Renal pelvis (tissue), 4 donors: ENCODE measurements around the gene FUT4. TPM values are rescaled to one million over a fixed set of nuclear protein-coding genes. Genes with fewer than 3 reads are reported as not detected.
"Not testable (repeated sequence)": the region's sequence is repeated elsewhere in the genome, so short reads cannot be mapped to it uniquely, and the experiment has no call there.

Experiments
- DNase-seq: peaks from one replicate; pipeline ENCODE4 v3.0.0-alpha.2; 2013
- polyA plus RNA-seq, 3 donors: library from polyadenylated mRNA; unstranded; fragments of 120-200 nt; gene quantifications; one replicate each; pipeline ENCODE4 v1.2.1, GENCODE V29; 2013; ENCODE audit not compliant: insufficient read length in 3 of 3

FUT4 gene
- polyA plus RNA-seq, 3 donors: 5.4 to 6.6 (median 5.6) TPM

DNA sequence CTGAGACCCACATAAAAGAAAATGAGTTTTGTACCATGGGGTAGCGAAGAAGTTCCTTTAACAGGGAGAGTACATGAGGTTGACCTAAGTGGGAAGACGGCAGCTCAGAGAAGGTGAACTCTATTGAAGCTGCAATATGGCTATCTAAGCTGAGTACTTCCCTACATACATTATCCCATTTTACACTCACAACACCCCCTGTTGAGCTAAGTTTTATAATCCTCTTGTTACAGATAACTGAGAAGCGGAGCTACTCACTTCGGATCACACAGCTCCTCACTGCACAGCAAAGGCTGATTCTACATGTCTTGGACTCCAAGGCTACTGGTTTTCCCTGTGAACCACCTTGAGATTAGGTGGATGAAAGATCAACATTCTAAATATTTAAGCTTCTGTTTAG is 15.2 kb downstream of the FUT4 start:
- DNase-seq: no peak

DNA sequence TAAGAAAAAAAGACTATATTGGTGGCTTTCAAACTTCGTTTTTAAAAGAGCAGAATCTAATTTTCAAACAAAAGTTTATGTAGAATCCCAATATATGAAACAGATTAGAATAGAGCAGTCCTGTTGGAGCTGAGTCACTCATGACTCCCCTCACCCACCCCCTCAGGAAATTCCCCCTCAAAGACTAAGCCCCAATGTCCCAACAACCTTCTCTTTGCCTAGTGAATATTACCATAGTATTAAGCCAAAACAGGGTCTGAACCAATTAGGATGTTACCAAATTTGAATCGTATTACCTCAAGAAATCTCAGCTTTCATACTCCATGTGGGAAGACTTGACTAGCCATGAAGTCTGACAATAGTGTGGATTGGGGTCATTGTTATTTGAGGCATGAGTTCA is 15.6 kb downstream of the FUT4 start:
- no peak for DNase-seq

DNA sequence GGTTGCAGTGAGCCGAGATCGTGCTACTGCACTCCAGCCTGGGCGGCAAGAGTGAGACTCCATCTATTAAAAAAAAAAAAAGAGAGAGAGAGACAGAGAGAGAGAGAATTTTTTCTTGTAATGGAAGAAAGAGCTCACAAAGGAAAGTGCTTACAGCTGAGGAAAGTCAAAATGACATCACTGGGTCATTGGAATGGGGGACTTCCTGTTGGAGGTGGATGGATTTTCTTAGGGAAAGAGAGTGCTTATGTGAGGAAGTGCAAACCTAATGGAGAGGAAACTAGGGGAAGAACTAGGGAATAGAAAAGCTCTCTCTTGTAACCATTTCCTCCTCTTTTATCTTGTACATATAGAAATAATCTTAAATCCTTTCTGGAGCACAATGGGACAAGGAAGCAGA is 17.1 kb downstream of the FUT4 start:
- no peak for DNase-seq

DNA sequence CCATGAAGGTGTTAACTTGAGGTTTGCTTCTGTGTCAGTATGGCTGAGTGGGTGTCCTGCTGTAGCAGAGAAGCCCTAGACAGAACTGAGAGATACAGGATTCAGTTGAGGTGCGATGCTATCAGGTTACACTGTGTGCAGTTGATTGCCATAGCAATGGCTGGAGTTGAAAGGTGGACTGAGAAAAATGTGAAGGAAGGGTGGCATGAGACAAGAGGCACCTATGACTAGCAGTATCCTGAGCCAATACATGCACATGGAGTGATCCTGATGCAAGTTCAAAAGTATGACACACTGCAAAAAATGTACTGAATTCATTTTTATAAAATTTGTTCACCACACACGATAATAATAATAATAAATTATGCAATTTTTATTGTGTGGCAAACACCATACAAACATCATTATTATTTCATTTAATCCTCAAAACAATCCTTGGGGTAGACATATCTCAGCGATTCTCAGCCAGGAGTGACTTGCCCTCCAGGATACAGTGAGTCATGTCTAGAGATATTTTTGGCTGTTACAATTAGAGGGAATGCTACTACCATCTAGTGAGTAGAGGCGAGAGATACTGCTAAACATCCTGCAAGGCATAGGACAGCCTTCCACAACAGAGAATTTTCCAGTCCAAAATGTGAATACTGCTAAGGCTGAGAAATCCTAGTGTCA is 19.6 kb downstream of the FUT4 start:
- DNase-seq: no peak

DNA sequence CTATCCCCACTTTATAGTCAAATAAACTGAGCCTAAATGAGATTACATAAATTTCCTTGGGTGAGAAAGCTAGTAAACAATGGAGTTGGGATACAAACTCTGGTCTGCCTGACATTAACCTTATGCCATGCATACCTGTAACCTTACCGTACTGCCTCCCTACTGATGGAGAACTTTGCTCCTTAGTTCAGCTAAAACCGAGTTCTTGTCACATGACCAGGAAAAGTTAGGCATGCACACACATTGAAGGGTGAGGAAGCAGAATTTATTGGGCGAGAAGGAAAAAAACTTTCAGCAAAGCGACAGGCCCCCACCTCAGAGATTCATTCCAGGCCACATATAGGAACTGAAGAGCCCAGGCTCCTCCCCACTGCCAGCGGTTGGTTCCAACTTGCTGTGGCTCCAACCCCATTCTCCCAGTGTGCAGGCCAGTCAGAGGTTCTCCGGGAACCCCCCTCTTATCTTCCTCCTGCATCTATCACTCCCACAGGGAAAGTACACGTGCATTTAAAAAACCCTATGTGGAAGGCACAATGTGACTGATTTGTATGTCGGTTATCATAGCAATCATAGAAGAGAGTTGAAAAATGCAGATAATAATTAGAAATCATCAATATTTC is 20.2 kb downstream of the FUT4 start:
- no peak for DNase-seq

DNA sequence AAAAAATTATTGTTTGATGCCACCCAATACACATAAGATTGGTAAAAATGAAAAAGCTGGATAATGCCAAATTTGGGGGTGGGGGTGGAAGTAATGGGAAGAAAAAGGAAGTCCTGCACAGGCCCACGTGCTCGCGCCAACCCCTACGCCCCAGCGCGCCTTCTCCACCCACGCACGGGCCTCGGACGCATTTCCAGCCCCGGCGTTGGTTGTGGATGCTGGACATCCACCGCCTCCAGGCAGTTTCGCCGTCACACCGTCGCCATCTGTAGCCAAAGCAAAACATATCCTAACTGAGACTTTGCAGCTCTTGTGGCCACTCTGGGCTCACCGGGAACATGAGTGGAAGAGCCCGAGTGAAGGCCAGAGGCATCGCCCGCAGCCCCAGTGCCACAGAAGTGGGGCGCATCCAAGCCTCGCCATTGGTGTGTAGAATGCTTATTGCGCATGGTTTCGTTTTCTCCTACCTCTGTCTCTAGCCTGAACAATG is 23.5 kb downstream of the FUT4 start, which contains the start of gene PIWIL4:
Gene PIWIL4, plus strand, starts transcription at position 188 of the 490 bp plus-strand sequence. Its CDS starts 151 bp downstream, at position 339.
- DNase-seq: no peak

DNA sequence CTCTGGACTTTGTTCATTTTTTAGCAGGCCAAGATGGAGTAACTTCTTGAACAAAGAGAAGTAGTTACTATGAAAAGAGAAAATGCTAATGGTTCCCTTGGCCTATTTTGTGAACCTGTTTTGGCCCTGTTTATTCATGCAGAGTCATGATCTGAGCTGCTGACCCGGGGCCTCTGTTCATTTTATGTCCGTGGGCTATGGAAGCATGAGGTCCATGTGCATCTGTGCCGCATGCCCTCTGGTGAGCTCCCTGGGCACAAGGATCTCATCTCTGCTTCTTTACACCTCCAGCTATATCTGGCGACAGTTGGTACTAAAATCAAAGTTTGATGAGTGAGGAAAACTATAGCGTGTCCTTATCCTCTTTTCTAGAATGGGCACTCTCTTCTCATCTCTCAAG is 24.5 kb downstream of the FUT4 start:
- no peak for DNase-seq

DNA sequence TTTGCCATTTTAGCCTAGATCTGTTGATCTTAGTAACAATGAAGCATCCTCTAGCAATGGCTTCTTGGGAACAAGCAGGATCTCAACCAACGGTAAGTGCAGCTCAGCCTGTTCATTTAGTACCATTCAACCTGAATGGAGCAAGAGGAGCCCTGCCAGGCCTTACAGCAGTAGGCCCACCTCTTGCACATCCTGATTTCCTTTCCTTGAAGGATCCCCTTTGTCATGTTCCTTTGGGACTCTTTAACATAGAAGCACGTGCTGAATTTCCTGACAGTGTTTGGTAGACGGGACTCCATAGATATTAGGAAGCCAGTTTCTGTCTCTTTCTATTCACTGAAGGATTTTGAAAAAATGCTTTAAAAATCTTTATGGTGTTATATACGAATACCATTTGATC is 25.0 kb downstream of the FUT4 start:
- DNase-seq: no peak

DNA sequence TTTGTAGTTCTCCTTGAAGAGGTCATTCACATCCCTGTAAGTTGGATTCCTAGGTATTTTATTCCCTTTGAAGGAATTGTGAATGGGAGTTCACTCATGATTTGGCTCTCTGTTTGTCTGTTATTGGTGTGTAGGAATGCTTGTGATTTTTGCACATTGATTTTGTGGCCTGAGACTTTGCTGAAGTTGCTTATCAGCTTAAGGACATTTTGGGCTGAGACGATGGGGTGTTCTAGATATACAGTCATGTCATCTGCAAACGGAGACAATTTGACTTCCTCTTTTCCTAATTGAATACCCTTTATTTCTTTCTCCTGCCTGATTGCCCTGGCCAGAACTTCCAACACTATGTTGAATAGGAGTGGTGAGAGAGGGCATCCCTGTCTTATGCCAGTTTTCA is 29.3 kb downstream of the FUT4 start:
- DNase-seq: not testable (repeated sequence)

DNA sequence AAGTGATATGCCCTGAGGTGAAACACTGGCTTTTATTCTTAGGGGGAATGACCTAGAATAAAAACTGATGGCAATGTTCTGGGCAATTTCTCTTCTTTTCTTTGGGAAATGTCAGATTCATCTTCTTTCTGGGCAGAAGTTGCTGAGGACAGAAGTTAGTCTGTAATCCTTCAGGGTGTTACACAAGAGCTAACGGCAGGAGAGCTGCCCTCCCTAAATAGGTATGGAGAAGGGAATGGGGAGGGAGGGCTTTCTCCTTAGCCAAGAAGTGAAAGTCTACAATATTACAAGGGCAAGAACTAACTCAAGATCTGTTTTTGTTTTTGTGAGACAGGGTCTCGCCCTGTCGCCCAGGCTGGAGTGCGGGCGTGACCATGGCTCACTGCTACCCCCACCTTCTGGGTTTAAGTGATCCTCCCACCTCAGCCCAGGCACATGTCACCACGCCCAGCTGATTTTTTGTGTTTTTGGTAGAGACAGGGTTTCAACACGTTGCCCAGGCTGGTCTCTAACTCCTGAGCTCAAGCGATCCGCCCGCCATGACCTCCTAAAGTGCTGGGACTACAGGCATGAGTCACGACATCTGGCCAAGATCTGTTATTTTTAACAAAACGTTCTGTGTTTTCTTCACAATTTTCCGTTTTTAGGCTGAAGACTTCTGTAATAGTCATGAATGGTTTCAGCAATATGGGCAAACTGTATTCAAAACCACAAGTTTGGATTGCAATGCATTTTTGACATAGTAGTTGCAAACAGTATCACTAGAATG is 30.7 kb downstream of the FUT4 start:
- DNase-seq: no peak

DNA sequence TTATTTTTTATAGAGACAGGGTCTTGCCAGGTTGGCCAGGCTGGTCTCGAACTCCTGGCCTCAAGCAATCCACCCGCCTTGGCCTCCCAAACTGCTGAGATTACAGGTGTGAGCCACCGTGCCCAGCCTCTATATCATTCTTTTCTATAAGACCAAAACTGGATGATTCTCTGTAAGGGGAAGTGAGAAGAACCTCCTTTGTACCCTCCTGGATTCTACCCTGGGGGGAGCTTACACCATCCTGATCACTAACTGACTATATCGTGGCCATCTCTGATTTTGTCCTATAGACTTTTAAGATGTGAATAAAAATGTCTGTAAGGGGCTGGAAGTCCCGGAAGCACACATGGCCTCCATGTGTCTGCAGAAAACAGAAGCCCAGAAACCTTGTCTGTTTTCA is 32.6 kb downstream of the FUT4 start:
- DNase-seq: no peak

DNA sequence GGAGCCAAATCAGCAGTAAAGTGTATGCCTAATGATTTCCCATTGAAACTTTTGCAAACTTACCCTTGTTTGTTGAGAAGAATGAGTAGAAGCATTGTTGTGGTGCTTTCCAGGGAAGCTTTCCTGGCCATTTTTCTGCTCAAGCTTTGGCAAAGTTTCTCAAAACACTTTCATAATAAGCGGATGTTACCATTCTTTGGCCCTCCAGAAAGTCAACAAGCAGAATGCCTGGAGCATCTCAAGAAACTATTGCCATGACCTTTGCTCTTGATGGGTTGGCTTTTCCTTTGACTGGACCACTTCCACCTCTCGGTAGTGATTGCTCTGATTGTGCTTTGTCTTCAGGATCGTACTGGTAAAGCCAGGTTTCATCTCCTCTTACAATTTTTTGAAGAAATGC is 34.1 kb downstream of the FUT4 start:
- no peak for DNase-seq

DNA sequence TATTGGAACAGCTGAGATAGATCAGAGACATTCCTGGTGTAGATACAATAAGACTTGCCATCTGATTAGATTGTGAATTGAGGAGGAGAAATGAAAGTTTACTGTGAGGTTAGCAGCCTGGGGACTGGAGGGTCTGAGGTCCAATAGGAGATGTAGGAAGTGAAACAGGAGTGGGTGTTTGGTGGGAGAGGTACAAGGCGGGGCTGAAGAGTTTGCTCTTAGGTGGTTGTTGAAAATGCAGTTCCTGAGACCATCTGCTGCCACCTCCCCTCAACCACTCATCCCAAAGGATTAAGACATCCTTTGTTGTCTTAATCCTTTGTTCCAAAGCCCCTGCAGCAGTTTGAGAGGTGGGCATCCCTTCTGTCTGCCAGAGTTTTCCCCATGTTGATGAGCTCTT is 38.2 kb downstream of the FUT4 start:
- no peak for DNase-seq

DNA sequence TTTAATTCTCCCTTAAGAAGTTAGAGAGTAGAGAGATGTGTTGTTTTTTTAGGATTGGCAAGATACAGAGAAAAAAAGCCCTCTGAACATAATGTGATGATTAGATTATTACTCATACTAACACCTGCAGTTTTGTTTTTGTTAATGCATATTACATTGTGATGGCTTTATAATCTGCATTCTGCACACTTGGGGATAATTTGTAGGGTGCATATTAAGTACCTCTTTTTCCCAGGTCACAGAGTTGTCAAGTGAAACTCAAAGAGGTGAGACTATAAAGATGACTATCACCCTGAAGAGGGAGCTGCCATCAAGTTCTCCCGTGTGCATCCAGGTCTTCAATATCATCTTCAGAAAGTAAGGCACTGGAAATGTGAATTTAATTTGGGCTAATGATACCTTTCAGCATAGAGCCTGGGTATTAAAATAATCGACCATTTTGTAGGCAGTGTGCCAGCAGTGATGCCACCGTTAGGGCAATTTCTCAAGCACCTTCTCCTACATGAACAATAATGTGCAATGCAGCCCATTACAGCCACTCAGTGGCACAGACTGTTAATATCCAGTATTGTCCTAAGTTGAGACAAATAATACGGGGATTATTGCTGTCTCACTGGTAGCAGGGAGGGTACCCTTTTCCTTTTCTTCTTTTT is 39.6 kb downstream of the FUT4 start:
- DNase-seq: no peak

DNA sequence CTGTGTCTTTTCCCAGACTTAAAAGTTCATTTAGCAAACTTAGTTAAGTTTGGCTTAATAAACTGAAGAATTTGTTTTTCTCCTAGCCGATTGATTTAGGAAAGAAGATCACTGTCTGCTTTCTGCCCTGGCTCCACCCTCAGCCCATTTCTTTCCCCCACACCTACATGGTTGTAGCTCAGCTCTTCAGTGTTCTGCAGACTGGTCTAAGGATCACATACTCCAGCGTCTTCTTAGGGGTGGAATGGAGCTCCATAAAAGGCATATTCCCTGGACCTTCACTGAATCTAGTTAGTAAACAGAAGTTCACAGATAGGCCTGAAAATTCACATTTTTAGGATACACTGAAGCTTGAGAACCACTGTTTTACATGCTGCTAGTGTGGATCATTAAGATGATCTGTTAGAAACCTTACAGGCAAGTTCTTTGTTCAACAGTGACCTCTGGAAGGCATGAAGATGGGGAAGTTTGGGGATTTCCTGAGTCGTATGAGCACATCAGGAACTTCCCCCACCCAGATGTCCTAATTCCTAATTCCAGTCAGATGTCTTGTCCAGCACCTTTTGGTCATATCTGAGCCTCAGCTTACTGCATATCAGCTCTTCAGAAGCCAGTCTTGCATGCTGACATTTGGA is 40.3 kb downstream of the FUT4 start:
- no peak for DNase-seq

DNA sequence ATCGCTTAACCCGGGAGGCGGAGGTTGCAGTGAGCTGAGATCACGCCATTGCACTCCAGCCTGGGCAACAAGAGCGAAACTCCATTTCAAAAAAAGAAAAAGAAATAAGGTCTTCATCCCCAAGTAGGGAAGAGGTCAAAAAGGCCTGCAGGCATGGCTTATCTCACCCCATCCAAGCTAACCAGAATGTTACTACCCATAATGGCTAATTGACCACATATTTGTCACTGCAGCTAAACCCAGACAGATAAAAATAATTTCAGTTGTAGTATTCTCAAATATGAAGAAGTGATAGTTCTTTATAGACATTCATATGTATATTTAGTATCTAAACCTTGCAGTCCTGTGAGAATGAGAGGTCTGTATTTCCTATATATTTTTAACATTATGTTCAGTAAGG is 41.3 kb downstream of the FUT4 start:
- DNase-seq: no peak

DNA sequence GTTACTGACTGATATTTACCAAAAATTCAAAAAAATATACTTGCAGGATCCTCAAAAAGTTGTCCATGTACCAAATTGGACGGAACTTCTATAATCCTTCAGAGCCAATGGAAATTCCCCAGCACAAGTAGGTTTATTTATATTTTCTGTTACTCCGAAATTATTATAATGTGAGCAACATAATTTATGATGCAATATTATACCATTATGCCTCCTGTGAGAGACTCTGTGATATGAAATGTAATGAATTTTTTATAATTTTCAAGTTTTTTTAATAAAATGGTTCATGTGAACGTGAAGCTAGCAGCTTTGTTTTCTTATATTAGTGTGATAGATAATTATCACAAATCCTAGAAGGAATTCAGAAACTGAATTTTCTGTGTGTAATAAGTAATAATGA is 41.7 kb downstream of the FUT4 start:
- DNase-seq: no peak

DNA sequence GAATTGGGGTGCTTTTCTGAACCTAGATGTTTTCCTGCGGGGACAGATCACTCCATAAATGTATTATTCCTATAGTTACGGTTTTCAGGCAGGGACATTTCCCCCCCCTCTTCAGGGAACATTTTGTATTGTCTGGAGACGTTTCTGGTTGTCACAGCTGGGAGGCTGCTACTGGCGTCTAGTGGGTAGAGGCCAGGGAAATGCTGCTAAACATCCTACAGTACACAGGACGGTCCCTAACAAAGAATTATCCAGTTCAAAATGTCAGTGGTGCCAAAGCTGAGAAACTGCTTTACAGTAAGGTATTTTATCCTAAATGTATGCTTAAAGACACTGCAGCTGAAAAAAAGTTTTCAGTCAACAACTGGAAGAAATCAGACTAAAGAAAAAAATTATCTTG is 42.8 kb downstream of the FUT4 start:
- DNase-seq: no peak

DNA sequence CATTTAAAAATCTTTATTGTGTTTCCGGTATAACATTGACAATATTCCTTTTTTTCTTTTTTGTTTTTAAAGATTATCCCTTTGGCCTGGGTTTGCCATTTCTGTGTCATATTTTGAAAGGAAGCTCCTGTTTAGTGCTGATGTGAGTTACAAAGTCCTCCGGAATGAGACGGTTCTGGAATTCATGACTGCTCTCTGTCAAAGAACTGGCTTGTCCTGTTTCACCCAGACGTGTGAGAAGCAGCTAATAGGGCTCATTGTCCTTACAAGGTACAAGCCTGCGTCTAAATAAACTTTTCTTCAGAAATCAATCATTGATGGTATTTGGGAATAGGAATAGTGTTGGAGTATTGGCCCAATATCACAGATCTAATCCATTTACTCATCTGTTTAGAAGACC is 43.3 kb downstream of the FUT4 start:
- no peak for DNase-seq

DNA sequence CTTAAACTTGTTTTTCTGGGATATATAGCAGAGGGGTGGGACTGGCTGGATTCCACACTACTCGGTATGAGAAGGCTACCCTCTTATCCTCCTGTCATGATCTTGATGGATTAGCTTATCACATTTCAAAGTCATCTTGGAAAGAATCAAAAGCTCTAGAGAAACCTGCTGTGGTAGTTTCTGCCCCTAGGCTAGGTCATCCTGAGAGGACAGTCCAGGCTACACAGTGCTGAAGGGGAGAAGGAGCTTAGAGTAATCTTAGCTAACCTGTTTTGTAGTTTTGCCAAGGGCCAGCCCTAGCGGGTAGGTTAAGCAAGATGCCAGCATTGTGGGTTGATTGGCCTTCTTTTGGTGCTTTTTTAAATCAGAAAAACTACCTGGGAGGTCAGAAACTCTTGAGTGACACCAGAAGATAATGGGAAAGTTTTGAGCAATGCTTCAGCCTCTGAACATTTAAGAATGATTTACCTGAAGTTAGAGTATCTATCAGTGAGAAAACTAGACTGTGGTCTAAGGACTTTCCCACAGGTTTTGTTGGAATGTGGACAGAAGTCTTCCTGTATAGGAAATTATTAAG is 44.7 kb downstream of the FUT4 start:
- DNase-seq: peak; percentile 36

DNA sequence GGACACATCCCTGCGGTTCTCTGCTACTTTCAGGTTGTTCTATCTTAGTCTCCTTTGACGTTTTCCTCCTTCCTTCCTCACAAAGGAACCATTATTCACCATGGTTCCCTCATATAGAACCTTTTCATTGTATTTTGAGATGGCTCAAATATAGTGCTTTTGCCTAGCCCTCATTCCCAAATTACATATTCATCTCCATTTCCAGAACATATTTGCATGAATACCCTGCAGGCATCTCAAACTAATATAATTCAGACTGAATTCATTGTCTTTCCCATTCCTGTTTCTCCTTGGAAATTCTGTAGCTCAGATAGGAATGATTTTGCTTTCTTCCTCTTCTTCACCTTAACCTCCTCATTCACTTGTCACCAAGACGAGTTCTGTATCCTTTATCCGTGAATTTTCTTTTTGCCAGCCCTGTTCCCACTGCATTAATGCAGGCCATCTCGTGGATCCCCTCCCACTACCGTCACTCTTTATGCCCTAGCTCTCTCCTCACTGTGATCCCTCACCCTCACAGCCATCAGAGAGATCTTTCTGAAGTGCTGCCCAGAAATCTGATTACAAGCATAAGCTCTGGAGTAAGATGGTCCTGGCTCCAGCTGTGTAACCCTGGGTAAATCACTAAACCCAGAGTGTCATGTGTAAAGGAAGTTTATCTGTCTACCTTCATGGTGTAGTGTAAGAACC is 46.8 kb downstream of the FUT4 start:
- DNase-seq: no peak
